Neural cell (in vitro differentiated cells): ENCODE data around the gene PHLDB1. TPM values are rescaled to one million over a fixed set of nuclear protein-coding genes. Genes with fewer than 3 reads are reported as not detected.

Source experiments
- H2AFZ ChIP-seq: fragments of 200-600, 300-800 bp; sonication (generic), shearing (Covaris generic); 2 replicates; pipeline ENCODE4 v1.6.0; 2014; ENCODE audit warnings: low read depth, mild to moderate bottlenecking, antibody characterized with exemption, low read length, moderate library complexity
- H3F3A ChIP-seq: fragments of 200-600 bp; shearing (Covaris generic); 2 replicates; pipeline ENCODE4 v1.6.1; 2016; ENCODE audit warnings: mild to moderate bottlenecking, moderate library complexity, mixed read lengths, antibody characterized with exemption, low read length; ENCODE audit not compliant: insufficient read depth, poor library complexity, severe bottlenecking
- H3K27ac ChIP-seq: fragments of 200-600, 300-800 bp; sonication (generic), shearing (Covaris generic); 2 replicates; pipeline ENCODE4 v1.5.1; 2014; ENCODE audit warnings: mild to moderate bottlenecking, low read length, moderate library complexity
- H3K27me3 ChIP-seq: fragments of 300-800, 200-600 bp; sonication (generic), shearing (Covaris generic); 2 replicates; pipeline ENCODE4 v1.6.0; 2014; ENCODE audit warnings: mild to moderate bottlenecking, low read depth, low read length, moderate library complexity; ENCODE audit not compliant: insufficient read depth
- H3K36me3 ChIP-seq: fragments of 300-800, 200-600 bp; sonication (generic), shearing (Covaris generic); 2 replicates; pipeline ENCODE4 v1.5.1; 2014; ENCODE audit warnings: mild to moderate bottlenecking, antibody characterized with exemption, low read length, moderate library complexity; ENCODE audit not compliant: insufficient read depth
- H3K4me2 ChIP-seq: fragments of 300-800, 200-600 bp; sonication (generic), shearing (Covaris generic); 2 replicates; pipeline ENCODE4 v1.6.0; 2014; ENCODE audit warnings: mild to moderate bottlenecking, low read length
- H3K4me3 ChIP-seq: fragments of 300-800, 200-600 bp; sonication (generic), shearing (Covaris generic); 2 replicates; pipeline ENCODE4 v1.5.1; 2014; ENCODE audit warnings: mild to moderate bottlenecking, low read length, moderate library complexity
- H3K79me2 ChIP-seq: fragments of 200-600 bp; shearing (Covaris generic); replicated peaks from 2 replicates; pipeline ENCODE4 v1.6.0; 2014; ENCODE audit warnings: mild to moderate bottlenecking, low read length, moderate library complexity; ENCODE audit not compliant: insufficient read depth
- H3K9ac ChIP-seq: fragments of 300-800, 200-600 bp; sonication (generic), shearing (Covaris generic); 2 replicates; pipeline ENCODE4 v1.6.1; 2016; ENCODE audit warnings: mild to moderate bottlenecking, low read length, mixed read lengths
- H3K9me2 ChIP-seq: fragments of 200-600 bp; shearing (Covaris generic); 2 replicates; pipeline ENCODE4 v1.6.1; 2016; ENCODE audit warnings: mild to moderate bottlenecking, low read length, mixed read lengths; ENCODE audit not compliant: insufficient read depth
- H3K9me3 ChIP-seq: fragments of 200-600, 300-800 bp; sonication (generic), shearing (Covaris generic); 2 replicates; pipeline ENCODE4 v1.6.1; 2016; ENCODE audit warnings: mild to moderate bottlenecking, mixed run types, low read length, moderate library complexity, mixed read lengths
- H4K20me1 ChIP-seq: fragments of 200-600 bp; shearing (Covaris generic); 2 replicates; pipeline ENCODE4 v1.6.1; 2016; ENCODE audit warnings: mild to moderate bottlenecking, mixed run types; ENCODE audit not compliant: insufficient read depth
- EP300 ChIP-seq: fragments of 450-650 bp; conservative IDR thresholded peaks from 2 replicates; pipeline ENCODE4 v1.6.1; 2014; ENCODE audit warnings: antibody characterized with exemption, mild to moderate bottlenecking, moderate library complexity; ENCODE audit not compliant: poor library complexity, severe bottlenecking
- EZH2 ChIP-seq: fragments of 200-600, 300-800 bp; shearing (Covaris generic), sonication (generic); IDR thresholded peaks from 2 replicates; pipeline ENCODE4 v1.6.1; 2014; ENCODE audit warnings: antibody characterized with exemption, low read length, borderline replicate concordance, mild to moderate bottlenecking; ENCODE audit not compliant: insufficient read depth, poor library complexity, severe bottlenecking
- MXI1 ChIP-seq: fragments of 450-650 bp; conservative IDR thresholded peaks from 2 replicates; pipeline ENCODE4 v1.6.1; 2014; ENCODE audit warnings: antibody characterized with exemption, mild to moderate bottlenecking; ENCODE audit not compliant: poor library complexity, severe bottlenecking
- POLR2AphosphoS5 ChIP-seq: IDR thresholded peaks from 2 replicates; pipeline ENCODE4 v1.6.1; 2012
- RAD21 ChIP-seq: fragments of 450-650 bp; conservative IDR thresholded peaks from 2 replicates; pipeline ENCODE4 v1.6.1; 2014; ENCODE audit warnings: antibody characterized with exemption, mild to moderate bottlenecking, moderate library complexity
- REST ChIP-seq: IDR thresholded peaks from 2 replicates; pipeline ENCODE4 v1.6.1; 2012; ENCODE audit warnings: borderline replicate concordance
- SMC3 ChIP-seq: fragments of 450-650 bp; conservative IDR thresholded peaks from 2 replicates; pipeline ENCODE4 v1.6.1; 2014; ENCODE audit warnings: antibody characterized with exemption, mild to moderate bottlenecking, moderate library complexity; ENCODE audit not compliant: poor library complexity
- TAF1 ChIP-seq: IDR thresholded peaks from 2 replicates; pipeline ENCODE4 v1.6.1; 2012; ENCODE audit warnings: low read depth
- polyA plus RNA-seq: library from polyadenylated mRNA; depleted of rRNA; stranded (reverse); fragments of >200 nt; gene quantifications from 2 replicates; pipeline ENCODE4 v1.2.3, GENCODE V29; 2014
- TF ChIP-seq, protein P1 (sequence below): fragments of 450-650 bp; IDR thresholded peaks from 2 replicates; pipeline ENCODE4 v1.5.1; 2014; ENCODE audit warnings: antibody characterized with exemption, mild to moderate bottlenecking, moderate library complexity; ENCODE audit not compliant: poor library complexity, severe bottlenecking

Gene PHLDB1
- polyA plus RNA-seq, 1 donor from 2014 or later: 114 TPM

- Histone ChIP-seq H3K36me3 (peaks cover 7% of the 10 kb centered on the region), H3K4me3 (no peak overlapping the region), H3K79me2 (peaks cover 11% of the 10 kb centered on the region), H3K27ac (no peak overlapping the region), H3K9ac (no peak overlapping the region), H4K20me1 (no peaks in the 10 kb centered on the region), H3F3A (no peaks in the 10 kb centered on the region), H3K9me3 (no peaks in the 10 kb centered on the region), H2AFZ (no peak overlapping the region), H3K9me2 (no peaks in the 10 kb centered on the region), H3K27me3 (no peaks in the 10 kb centered on the region), H3K4me2 (no peak overlapping the region)
- TF ChIP-seq RAD21: no peak
- no peak for TF ChIP-seq POLR2AphosphoS5
- no peak for TF ChIP-seq TAF1
- TF ChIP-seq MXI1: no peak
- no peak for TF ChIP-seq REST
- TF ChIP-seq EZH2: no peak
- TF ChIP-seq SMC3: no peak
- no peak for TF ChIP-seq EP300
- TF ChIP-seq, protein P1, sequence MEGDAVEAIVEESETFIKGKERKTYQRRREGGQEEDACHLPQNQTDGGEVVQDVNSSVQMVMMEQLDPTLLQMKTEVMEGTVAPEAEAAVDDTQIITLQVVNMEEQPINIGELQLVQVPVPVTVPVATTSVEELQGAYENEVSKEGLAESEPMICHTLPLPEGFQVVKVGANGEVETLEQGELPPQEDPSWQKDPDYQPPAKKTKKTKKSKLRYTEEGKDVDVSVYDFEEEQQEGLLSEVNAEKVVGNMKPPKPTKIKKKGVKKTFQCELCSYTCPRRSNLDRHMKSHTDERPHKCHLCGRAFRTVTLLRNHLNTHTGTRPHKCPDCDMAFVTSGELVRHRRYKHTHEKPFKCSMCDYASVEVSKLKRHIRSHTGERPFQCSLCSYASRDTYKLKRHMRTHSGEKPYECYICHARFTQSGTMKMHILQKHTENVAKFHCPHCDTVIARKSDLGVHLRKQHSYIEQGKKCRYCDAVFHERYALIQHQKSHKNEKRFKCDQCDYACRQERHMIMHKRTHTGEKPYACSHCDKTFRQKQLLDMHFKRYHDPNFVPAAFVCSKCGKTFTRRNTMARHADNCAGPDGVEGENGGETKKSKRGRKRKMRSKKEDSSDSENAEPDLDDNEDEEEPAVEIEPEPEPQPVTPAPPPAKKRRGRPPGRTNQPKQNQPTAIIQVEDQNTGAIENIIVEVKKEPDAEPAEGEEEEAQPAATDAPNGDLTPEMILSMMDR: no peak
Observed at GRCh38 chr11:118627566-118627965, 20.2 kb downstream of the PHLDB1 start.

GRCh38 chr11:118628031-118628430 lies 20.6 kb downstream of the PHLDB1 start:
- H3K9ac ChIP-seq: no peak overlapping the region
- H4K20me1 ChIP-seq: no peaks in the 10 kb centered on the region
- no peaks in the 10 kb centered on the region for H3F3A ChIP-seq
- peaks cover 6% of the 10 kb centered on the region for H3K79me2 ChIP-seq
- no peaks in the 10 kb centered on the region for H3K9me2 ChIP-seq
- no peaks in the 10 kb centered on the region for H3K9me3 ChIP-seq
- H3K27me3 ChIP-seq: no peaks in the 10 kb centered on the region
- no peak overlapping the region for H3K27ac ChIP-seq
- no peak overlapping the region for H3K4me2 ChIP-seq
- H2AFZ ChIP-seq: no peak overlapping the region
- H3K36me3 ChIP-seq: peaks cover 7% of the 10 kb centered on the region
- TF ChIP-seq SMC3 (no peak), MXI1 (no peak), EZH2 (no peak), POLR2AphosphoS5 (no peak), RAD21 (no peak), EP300 (no peak), REST (no peak), TAF1 (no peak)
- H3K4me3 ChIP-seq: no peak overlapping the region
